IPS DF 4.7 (cell line): ENCODE measurements around the gene MAFB.
"Not testable (repeated sequence)": the region's sequence is repeated elsewhere in the genome, so short reads cannot be mapped to it uniquely, and the experiment has no call there.

ENCODE experiments used
- DNase-seq: peaks from one replicate; pipeline ENCODE4 v3.0.0-alpha.2; 2013; ENCODE audit warnings: low spot score; ENCODE audit errors: extremely low read depth

MAFB gene

DNA sequence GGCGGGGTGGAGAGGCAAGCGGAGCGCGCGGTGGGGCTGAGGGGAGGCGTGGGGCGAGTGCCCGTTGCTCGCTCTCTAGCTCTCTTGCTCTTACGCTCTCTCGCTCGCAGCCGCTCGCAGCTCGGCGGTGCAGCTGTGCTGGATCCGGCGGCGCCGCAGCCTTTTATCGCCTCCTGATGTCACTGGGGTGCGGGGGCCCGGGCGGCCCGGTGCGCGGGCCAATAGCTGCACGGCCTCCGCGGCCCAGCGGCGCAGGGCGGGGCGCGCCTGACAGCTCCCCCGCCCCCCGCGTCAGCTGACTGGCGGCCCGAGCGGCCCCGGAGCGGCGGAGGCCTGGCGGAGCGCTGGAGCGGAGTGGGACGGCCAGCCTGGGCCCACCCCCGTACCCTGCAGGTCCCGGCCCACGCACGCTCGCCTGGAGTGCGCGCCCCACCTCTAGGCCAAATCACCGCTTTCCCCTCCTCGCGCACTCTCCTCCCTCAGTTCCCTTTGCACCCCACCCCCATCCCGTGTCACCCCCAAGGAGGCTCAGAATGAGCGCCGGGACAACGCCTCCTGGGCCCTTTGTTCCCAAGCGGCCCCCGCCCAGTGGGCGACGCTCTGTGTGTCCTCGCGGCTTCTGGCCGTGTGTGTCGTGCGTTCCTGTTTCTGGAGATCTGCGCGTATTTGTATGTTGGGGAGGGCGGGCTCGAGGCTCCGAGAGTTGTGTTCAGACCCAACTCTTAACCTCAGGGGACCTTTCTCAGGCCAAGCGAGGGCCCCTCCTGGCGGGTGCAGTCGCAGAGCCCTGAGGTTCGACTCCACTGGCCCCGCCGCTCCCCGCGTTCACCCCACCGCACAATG is at the start of gene MAFB:
Gene MAFB, minus strand, starts transcription at position 137 of the 843 bp plus-strand sequence. CDS start 386 bp downstream, outside the sequence.
- no peak for DNase-seq

GRCh38 chr20:40736468-40736867 is 47.4 kb upstream of the MAFB start:
- not testable (repeated sequence) for DNase-seq

DNA sequence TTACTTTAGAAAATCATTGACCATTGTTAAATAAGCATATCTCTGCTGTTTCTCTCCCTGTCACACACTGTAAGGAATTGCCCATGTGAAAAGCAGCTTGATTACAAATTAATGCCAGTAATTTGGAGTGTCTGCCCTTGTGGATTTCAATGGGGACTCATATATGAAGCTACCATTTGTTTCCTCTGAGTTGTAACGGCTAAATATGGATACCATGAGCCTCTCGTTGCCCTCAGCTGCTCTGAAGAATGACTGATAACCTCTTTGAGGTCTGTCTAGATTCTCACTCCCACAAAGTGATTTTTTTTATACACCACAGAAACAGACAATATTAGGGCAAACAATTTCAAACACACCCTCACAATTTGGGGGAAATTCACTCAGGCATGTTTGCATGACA is 40.0 kb upstream of the MAFB start:
- DNase-seq, result no peak

DNA sequence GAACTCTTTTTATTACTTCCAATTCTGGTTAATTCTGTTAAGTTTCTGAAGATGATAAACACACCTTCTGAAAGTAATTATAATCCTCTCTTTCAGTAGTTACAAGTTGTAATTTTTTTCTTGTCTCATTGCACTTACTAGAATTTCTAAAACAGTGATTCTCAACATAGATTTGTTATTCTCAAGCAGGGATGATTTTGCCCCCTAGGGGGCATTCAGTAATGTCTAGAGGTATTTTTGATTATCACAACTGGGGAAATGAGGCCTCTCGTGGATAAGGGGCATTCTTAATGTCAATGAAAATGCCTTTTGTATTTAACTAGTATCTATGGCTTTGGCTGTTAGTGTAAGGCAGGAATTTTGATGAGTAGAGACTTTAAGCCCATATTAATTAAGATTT is 39.4 kb upstream of the MAFB start:
- no peak for DNase-seq

DNA sequence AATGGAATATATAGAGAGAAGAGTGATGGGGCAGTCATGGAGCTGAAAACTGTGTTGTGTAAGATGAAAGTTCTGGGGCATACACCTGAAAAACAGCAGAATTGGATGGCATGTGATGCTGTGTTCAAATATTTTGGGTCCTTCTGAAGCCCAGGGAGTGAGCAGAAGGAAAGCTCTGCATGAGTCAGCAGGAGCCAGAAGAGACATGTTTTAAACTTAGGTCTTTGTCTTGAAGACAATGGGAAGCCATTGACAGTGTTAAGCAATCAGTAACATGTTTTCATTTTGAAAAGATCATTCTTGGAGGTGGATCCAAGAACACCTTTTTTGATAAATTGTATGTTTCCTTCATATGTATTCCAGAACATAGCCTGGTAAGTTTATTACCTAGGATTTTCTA is 38.9 kb upstream of the MAFB start:
- DNase-seq, result no peak

DNA sequence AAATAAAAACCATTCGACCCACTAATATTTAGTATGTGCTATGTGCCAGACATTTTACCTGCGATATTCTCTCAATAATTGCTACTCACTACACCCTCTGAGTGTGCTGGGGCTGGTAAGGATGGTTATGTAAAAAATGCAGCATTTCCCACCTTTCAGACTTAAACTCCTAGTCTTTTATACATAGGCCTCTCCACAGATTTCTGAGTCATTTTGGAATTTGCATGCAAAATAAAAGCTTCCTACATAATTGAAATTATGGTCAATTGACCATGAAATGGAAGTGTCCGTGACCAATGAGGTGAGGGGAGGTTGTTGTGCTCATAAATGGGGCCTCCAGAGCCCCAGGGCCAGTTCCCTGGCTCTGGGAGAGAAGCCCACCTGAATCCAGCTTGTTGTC is 37.7 kb upstream of the MAFB start:
- DNase-seq, result no peak

DNA sequence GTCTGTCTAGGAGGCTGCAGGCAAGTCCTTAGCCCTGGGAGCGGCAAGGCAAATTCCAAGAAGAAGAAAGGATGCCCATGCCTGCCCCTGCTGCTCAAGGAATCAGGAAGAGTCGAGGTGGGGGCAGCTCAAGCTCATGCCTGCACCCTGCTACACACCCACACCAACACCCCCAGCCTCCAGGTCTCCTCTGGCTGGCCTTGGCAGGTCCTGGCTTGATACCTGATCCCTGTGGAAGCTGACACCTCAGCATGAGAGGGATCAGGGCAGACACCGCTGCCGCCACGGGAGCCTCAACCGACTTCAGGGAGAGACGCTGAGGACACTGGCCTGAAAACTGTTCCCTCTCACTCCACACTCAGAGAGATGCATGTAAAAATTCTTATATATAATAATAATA is 35.5 kb upstream of the MAFB start:
- no peak for DNase-seq

DNA sequence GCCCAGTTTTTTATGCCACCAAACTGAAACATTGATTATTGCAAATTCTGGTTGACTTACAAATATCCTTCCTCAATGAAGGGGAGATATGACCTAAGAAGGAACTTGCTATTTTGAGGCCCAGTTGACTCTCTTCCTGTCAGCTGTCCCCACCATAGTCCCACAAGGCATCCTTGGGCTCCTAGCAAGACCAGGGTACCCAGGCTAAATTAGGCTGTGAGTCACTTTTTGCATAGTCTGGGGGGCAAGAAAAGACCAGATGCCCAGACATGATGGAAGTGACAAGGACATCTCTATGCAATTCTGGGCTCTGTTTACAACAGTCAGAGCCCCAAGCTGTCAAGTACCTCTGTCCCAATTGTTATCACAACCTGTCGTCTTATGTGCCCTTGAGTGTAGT is 31.8 kb upstream of the MAFB start:
- no peak for DNase-seq

DNA sequence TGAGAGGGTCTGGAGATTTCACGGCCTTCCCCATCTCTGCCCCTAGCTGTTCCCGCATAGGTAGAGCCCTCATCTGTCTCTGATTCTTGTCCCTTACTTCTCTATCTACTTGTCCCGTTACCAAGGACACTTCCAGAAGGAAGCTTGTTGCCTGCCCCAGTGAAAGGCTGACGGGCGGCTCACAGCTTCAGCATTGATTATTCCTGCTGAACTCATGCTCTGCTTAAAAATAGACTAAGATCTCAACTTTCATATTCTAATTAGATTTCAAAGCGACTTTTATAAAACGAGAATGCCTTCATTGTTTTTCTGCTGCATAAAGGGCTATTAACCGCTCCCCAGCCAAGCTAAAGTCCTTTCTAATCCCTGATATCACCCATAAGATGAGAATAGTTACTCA is 31.1 kb upstream of the MAFB start:
- DNase-seq, result no peak

- no peak for DNase-seq
Measured at GRCh38 chr20:40718982-40719729, 30.1 kb upstream of the MAFB start.

DNA sequence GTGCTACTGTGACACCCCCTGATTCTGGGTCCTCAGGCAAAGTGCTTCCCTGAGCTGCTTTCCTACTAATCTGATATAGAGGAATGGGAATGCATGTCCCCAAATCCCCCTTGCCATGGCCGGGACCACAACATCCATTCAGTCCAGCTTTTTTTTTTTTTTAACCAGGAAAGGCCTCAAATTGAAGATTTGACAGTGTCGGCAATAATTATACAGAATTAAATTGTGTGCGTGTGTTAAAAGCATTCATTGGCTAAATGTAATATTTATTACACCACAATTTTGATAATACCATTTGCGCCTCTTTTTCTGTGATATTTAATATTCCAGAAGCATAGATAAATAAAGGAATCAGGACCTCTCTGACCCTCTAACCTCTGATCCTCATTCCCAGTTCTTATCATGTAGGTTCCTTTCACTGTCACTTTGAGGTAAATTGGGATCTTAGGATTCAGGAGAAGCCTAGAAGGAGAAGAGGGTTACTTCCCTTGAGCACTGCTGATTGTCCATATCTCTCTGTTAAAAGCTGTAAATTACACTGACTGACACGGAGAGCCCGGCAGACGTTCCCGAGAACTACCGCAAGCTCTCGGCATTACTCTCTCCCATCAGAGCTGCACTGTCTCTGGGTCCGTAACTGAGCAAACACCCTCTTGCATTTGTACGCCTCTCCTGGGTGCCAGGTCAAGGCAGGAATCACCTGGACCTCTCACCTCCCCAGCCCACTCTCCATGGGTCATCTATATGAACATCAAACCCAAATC is 29.4 kb upstream of the MAFB start:
- no peak for DNase-seq

- DNase-seq, result no peak
Measured at GRCh38 chr20:40717343-40717865, 28.4 kb upstream of the MAFB start.

- no peak for DNase-seq
Measured at GRCh38 chr20:40715491-40715890, 26.5 kb upstream of the MAFB start.

GRCh38 chr20:40714916-40715315 is 25.9 kb upstream of the MAFB start:
- no peak for DNase-seq

DNA sequence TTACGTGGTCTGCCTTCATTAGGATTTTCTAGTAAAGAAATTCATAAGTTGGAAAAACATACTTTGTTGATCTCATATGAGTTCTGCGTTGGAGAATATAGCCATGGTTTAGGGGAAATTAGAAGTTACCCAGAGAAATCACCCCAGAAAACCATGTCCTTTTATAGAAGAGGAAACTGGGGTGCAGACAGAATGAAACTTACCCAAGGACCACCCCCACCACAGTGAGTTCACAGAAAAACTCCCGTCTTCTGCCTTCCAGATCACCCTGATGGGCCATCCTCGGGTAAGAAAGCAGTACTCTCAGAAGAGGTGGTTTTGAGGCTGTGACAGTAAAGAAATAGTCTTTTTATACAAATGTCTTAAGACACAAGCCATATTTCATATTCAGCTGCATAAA is 25.1 kb upstream of the MAFB start:
- no peak for DNase-seq

DNA sequence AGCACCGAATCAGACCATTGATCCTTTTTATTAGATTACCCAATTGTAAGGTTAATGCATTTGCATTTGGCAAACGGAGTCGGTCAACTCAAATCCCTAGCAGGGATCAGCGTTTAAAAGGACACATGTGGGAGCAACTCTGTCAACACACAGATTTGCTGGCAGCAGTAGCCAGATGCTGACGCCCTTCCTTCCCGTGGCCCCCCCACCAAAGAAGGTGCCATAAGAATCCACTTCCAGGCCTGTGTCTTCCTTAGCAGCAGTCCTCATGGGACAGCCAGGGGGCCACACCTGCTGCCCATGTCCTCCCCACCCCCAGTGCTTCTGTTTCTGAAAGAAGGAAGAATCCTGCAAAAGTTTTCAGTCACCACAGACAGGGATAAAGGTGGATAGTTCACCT is 24.5 kb upstream of the MAFB start:
- no peak for DNase-seq

DNA sequence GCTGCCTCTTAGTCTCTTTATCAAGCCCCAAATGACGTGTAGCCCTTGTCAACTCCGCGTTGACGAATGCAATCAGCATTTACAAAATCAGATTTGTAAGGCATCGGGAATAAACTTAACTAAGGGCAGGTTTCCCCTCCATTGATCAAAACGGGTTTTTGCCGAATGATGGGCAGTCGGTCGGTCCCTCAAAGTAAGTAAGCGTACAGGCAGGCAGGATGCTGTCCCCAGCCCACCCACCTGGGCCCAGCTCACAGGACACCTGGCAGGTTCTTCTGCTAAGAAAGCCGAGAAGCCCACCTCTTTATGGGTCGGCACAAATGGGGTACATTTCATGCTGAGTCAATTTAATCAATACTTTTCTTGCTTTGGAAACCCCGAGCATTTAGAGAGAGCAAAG is 22.0 kb upstream of the MAFB start:
- no peak for DNase-seq

- DNase-seq, result no peak
Measured at GRCh38 chr20:40710603-40711002, 21.6 kb upstream of the MAFB start.

- DNase-seq, result no peak
Measured at GRCh38 chr20:40706977-40707582, 18.0 kb upstream of the MAFB start.

- no peak for DNase-seq
Measured at GRCh38 chr20:40705413-40705812, 16.4 kb upstream of the MAFB start.

DNA sequence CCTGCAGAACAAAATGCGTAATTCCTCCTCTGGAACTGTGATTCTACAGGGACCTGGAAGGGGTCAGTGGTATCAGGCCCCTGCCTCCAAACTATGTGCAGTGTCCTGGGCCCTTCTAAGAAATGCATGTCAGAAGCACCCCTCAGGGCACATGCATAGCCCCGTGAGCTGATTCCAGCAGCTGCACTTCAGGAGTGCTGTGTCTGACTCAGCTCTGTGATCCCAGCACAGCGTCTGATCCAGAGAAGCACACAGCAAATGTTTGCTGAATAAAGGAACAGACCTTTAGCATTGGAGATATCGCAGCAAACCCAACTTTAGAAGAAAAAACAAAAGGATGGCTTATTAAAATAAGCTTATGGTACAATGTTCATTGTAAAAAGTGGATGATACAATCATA is 15.8 kb upstream of the MAFB start:
- DNase-seq, result no peak
